Muscle of leg (tissue), 11 donors: Measurements from ENCODE around the gene LCP2. TPM values are rescaled to one million over a fixed set of nuclear protein-coding genes. Genes with fewer than 3 reads are reported as not detected.
A peak's percentile ranks its signal among the peaks of the same experiment; 100 is the strongest.
"Not testable (repeated sequence)": the region's sequence is repeated elsewhere in the genome, so short reads cannot be mapped to it uniquely, and the experiment has no call there.

Source experiments
- DNase-seq: peaks from one replicate; pipeline ENCODE4 v3.0.0; 2013
- H3K27ac ChIP-seq: one replicate; pipeline ENCODE4 v1.5.1; 2013; ENCODE audit warnings: mild to moderate bottlenecking, low read length, control low read depth
- H3K27me3 ChIP-seq: one replicate; pipeline ENCODE4 v1.6.1; 2013; ENCODE audit warnings: low read length; ENCODE audit not compliant: control insufficient read depth, insufficient read depth
- H3K36me3 ChIP-seq: one replicate; pipeline ENCODE4 v1.6.1; 2013; ENCODE audit warnings: low read length; ENCODE audit not compliant: control insufficient read depth, insufficient read depth
- H3K4me1 ChIP-seq: one replicate; pipeline ENCODE4 v1.6.1; 2013; ENCODE audit warnings: low read length; ENCODE audit not compliant: control insufficient read depth, insufficient read depth
- H3K4me3 ChIP-seq: one replicate; pipeline ENCODE4 v1.5.1; 2013; ENCODE audit warnings: low read length, control low read depth
- H3K9me3 ChIP-seq: replicated peaks from 2 replicates; pipeline ENCODE4 v1.6.1; 2013; ENCODE audit warnings: low read depth, low read length; ENCODE audit not compliant: control insufficient read depth
- WGBS: methylation state at CpG from one replicate; pipeline ENCODE4 v1.1.5; 2013; ENCODE audit warnings: missing lambda C conversion rate; ENCODE audit not compliant: insufficient coverage; 5-methylcytosine and 5-hydroxymethylcytosine counted together
- polyA plus RNA-seq, 8 donors: library from polyadenylated mRNA; unstranded; fragments of 120-200 nt; gene quantifications; one replicate each; pipeline versions ENCODE4 v1.2.1 to v1.2.3, GENCODE V29; 2013; ENCODE audit warnings: inconsistent platforms in 1 of 8, low replicate concordance in 1 of 8; ENCODE audit not compliant: insufficient read length in 8 of 8, insufficient read depth in 1 of 8
- total RNA-seq: library from RNA; stranded (reverse); fragments of 120-200 nt; gene quantifications from one replicate; pipeline ENCODE4 v1.2.4, GENCODE V29; 2013

Gene LCP2
- total and polyA plus RNA-seq, 9 donors = 3.9 to 6.4 (median 4.9) TPM

- no CpG with 5 or more reads among the region's 9 CpGs for WGBS
- Histone ChIP-seq H3K4me1 (peaks cover 11% of the 10 kb centered on the region), H3K36me3 (no peaks in the 10 kb centered on the region), H3K9me3 (no peaks in the 10 kb centered on the region), H3K27ac (no peak overlapping the region), H3K27me3 (peaks cover 5% of the 10 kb centered on the region), H3K4me3 (no peak overlapping the region)
- peak; percentile 85 for DNase-seq
Observed at GRCh38 chr5:170252720-170253350, 44.7 kb downstream of the LCP2 start.

- no peak overlapping the region for H3K4me3 ChIP-seq
- no peaks in the 10 kb centered on the region for H3K9me3 ChIP-seq
- WGBS = no CpG with 5 or more reads among the region's 3 CpGs
- H3K4me1 ChIP-seq = peaks cover 10% of the 10 kb centered on the region
- DNase-seq = no peak
- no peaks in the 10 kb centered on the region for H3K36me3 ChIP-seq
- no peak overlapping the region for H3K27ac ChIP-seq
- H3K27me3 ChIP-seq = peaks cover 5% of the 10 kb centered on the region
Observed at GRCh38 chr5:170252109-170252508, 45.5 kb downstream of the LCP2 start.

GRCh38 chr5:170251462-170251861, 46.1 kb downstream of the LCP2 start:
- no peak for DNase-seq
- no peak overlapping the region for H3K27ac ChIP-seq
- 60% methylated on average over 1 of the region's 2 CpGs for WGBS
- H3K4me1 ChIP-seq = peaks cover 5% of the 10 kb centered on the region
- no peaks in the 10 kb centered on the region for H3K9me3 ChIP-seq
- no peak overlapping the region for H3K4me3 ChIP-seq
- H3K27me3 ChIP-seq = peaks cover 5% of the 10 kb centered on the region
- H3K36me3 ChIP-seq = no peaks in the 10 kb centered on the region

DNA sequence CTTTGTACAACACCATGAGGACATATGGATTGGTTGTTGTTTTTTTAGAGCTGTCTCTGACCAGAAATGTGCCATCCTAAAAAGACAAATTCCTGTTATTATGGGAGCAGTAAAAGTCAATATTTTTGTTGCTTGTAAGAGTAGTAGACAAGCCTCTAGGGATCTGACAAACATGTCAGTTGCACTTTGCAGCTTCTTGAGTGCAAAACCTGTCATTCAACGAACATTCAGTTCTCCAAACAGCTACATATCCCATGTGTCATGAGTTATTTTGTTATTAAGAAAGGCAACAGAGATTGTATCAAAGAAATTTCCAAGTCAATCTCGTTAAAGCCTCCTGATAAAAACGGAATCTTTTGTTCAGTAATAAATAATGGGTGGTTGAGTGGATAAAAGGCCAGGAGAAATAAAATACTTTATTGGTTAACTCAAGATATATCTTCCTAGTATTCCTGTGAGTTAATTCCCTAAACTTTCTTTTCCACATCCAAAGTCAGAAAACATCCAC, 46.7 kb downstream of the LCP2 start:
- H3K9me3 ChIP-seq = no peaks in the 10 kb centered on the region
- WGBS = no CpG with 5 or more reads among the region's 3 CpGs
- no peaks in the 10 kb centered on the region for H3K36me3 ChIP-seq

DNA sequence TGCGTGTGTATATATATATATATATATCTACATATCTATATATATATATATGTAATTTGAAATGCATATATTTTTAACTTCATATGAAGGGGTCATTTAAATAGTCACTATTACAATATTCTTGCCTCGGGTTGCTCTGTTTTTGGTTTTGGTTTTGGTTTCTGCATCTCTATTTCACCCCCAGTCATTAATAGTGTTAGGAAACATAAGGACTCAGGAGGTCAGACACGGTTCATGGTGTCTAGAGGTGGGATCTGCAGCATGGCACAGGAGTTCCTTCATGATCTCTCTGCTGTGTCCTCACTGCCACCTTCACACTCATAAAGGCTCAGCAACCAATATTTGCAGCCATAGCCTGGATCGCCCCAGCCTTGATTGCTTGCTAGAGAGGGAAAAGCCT, 48.2 kb downstream of the LCP2 start:
- no CpG with 5 or more reads among the region's 4 CpGs for WGBS
- no peaks in the 10 kb centered on the region for H3K36me3 ChIP-seq

More for the DNA sequence above, 46.7 kb downstream of the LCP2 start:
- no peak overlapping the region for H3K4me3 ChIP-seq
- DNase-seq = no peak
- H3K4me1 ChIP-seq = peaks cover 2% of the 10 kb centered on the region
- H3K27ac ChIP-seq = no peak overlapping the region
- H3K27me3 ChIP-seq = peaks cover 5% of the 10 kb centered on the region

GRCh38 chr5:170248931-170249227, 48.7 kb downstream of the LCP2 start:
- not testable (repeated sequence) for H3K4me3 ChIP-seq, H3K27me3 ChIP-seq, H3K27ac ChIP-seq, H3K36me3 ChIP-seq, H3K4me1 ChIP-seq, H3K9me3 ChIP-seq, DNase-seq
- 100% methylated on average over 1 of the region's 4 CpGs for WGBS

More for the DNA sequence above, 48.2 kb downstream of the LCP2 start:
- H3K27ac ChIP-seq = no peak overlapping the region
- no peaks in the 10 kb centered on the region for H3K9me3 ChIP-seq
- no peak overlapping the region for H3K4me3 ChIP-seq
- peaks cover 3% of the 10 kb centered on the region for H3K27me3 ChIP-seq
- peaks cover 2% of the 10 kb centered on the region for H3K4me1 ChIP-seq
- no peak for DNase-seq

DNA sequence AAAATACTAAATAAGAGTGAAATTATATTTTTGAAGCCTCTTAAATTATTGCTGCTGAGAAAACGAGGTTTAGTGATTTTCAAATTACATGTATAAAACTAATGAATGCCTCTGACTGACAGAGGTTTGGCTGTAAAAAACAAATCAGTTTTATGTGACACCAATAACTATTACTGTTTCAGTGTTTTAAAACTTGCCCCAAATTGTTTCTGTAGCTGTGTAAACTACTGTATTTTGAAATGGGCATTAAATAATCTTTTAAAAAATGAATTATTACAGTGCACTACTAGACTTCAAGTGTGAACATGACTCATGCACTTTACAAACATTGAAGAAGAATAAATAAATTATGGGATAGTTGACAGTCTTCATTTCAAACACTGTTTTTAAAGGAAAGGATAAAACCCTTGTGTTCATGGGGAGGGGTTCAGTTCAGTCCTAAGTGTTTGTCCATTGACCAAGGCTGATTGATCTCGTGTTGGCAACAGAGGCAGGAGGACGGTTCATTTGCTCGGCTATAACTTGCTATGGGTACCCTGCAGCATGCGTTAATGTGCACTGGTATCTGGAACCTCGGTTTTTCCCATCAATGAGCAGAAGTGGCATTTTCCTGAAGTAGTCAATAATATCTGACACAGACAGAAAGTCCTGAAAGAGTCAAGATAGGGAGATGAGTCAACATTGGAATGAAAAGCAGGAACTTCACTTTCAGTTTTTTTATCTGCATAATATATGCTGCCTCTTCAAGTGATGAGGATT, 49.2 kb downstream of the LCP2 start:
- Histone ChIP-seq H3K4me1 (peaks cover 2% of the 10 kb centered on the region), H3K27me3 (no peaks in the 10 kb centered on the region), H3K9me3 (no peaks in the 10 kb centered on the region), H3K36me3 (no peaks in the 10 kb centered on the region), H3K27ac (no peak overlapping the region), H3K4me3 (no peak overlapping the region)
- DNase-seq = no peak
- 93% methylated on average over 5 of the region's 6 CpGs for WGBS

GRCh38 chr5:170247363-170247762, 50.2 kb downstream of the LCP2 start:
- WGBS = 30% methylated on average over 2 of the region's 2 CpGs
- H3K4me3 ChIP-seq = no peak overlapping the region
- no peaks in the 10 kb centered on the region for H3K36me3 ChIP-seq
- H3K27me3 ChIP-seq = no peaks in the 10 kb centered on the region
- H3K4me1 ChIP-seq = no peaks in the 10 kb centered on the region
- DNase-seq = peak; percentile 77
- H3K27ac ChIP-seq = no peak overlapping the region
- no peaks in the 10 kb centered on the region for H3K9me3 ChIP-seq

DNA sequence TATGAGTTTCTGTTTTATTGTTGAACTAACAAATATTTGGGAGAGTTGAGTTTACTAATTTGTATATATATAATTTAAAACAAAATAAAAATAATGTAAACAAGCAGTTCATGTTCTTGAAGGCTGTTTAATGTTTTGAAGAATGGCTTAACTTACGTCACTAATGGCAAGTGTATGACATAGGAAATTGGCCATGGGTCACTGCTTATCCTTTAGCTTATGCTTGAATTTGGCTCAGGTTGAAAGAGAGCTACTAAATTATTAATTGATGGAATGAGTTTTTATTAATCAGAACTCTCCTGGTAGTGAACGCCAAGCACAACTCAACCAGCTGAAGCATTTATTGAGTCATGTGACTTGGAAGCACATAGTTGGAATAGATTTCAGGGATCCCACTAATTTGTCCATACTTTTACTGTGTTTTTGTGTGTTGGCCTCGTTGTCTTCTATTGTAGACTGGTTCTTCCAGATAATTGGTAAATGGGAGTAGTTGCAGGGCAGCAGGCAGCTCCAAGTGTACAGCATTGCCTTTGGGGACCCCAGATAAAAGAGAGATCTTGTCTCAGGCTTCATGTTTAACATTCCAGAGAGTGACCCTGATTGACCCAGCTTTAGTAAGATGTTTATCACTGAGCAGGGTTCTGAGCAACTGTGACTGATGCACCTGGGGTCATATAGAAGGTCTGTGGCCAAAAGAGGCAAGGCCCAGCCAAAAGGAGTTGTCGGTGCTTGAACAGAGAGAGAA, 51.3 kb downstream of the LCP2 start:
- Histone ChIP-seq H3K27ac (no peak overlapping the region), H3K27me3 (no peaks in the 10 kb centered on the region)
- WGBS = 40% methylated on average over 1 of the region's 4 CpGs

GRCh38 chr5:170245436-170245835, 52.1 kb downstream of the LCP2 start:
- not testable (repeated sequence) for H3K27ac ChIP-seq, H3K4me1 ChIP-seq, H3K27me3 ChIP-seq, H3K4me3 ChIP-seq, DNase-seq, H3K9me3 ChIP-seq, H3K36me3 ChIP-seq
- WGBS = no CpG with 5 or more reads among the region's 23 CpGs

More for the DNA sequence above, 51.3 kb downstream of the LCP2 start:
- DNase-seq = no peak
- no peaks in the 10 kb centered on the region for H3K4me1 ChIP-seq
- no peaks in the 10 kb centered on the region for H3K36me3 ChIP-seq
- H3K4me3 ChIP-seq = no peak overlapping the region
- H3K9me3 ChIP-seq = no peaks in the 10 kb centered on the region
